PFSK-1 (cell line): Measurements from ENCODE around the gene LACTBL1.

ENCODE experiments used
- POLR2AphosphoS5 ChIP-seq: IDR thresholded peaks from 2 replicates; pipeline ENCODE4 v1.6.1; 2012; ENCODE audit warnings: low read depth, mild to moderate bottlenecking, control low read depth, low read length, moderate library complexity
- REST ChIP-seq, 2 experiments: IDR thresholded peaks; 2 replicates each; pipeline versions ENCODE4 v1.6.1 to v1.8.0; 2011 to 2012; ENCODE audit warnings: low read depth in 2 of 2, low read length in 2 of 2, control low read depth in 1 of 2, inconsistent platforms in 1 of 2, mild to moderate bottlenecking in 1 of 2, moderate library complexity in 1 of 2; ENCODE audit not compliant: insufficient read depth in 1 of 2
- SIN3A ChIP-seq: IDR thresholded peaks from 2 replicates; pipeline ENCODE4 v1.6.1; 2012; ENCODE audit warnings: mild to moderate bottlenecking, low read length, moderate library complexity, borderline replicate concordance; ENCODE audit not compliant: insufficient read depth
- TAF1 ChIP-seq: IDR thresholded peaks from 2 replicates; pipeline ENCODE4 v1.6.1; 2012; ENCODE audit warnings: low read length, control low read depth, borderline replicate concordance; ENCODE audit not compliant: insufficient read depth

GRCh38 chr1:23004112-23004511 is 31.4 kb upstream of the LACTBL1 start:
- TF ChIP-seq TAF1 (no peak), REST (IDR thresholded peaks at IDR 0.05; ENCODE audit: insufficient read depth in 1 of 2, low read depth in 2 of 2, low read length in 2 of 2) (no peak), POLR2AphosphoS5 (no peak), SIN3A (no peak)
